GM19324 (cell line): ENCODE measurements around the gene SCP2.

Experiments used
- ATAC-seq: cut with Tn5 transposase; IDR thresholded peaks from one replicate; pipeline ENCODE4 v1.9.1; 2021; ENCODE audit warnings: mild to moderate bottlenecking, moderate library complexity; ENCODE audit not compliant: unreplicated experiment, low FRiP score

The SCP2 gene

GRCh38 chr1:53076721-53077598 is 149.9 kb downstream of the SCP2 start:
- ATAC-seq, result no peak

- no peak for ATAC-seq
Observed at GRCh38 chr1:53077599-53077965, 150.5 kb downstream of the SCP2 start.

GRCh38 chr1:53078333-53079101 is 151.4 kb downstream of the SCP2 start:
- ATAC-seq, result no peak

- ATAC-seq, result no peak
Observed at GRCh38 chr1:53079251-53079650, 152.2 kb downstream of the SCP2 start.

GRCh38 chr1:53080041-53080440 is 153.0 kb downstream of the SCP2 start:
- no peak for ATAC-seq

GRCh38 chr1:53080769-53081168 is 153.7 kb downstream of the SCP2 start:
- ATAC-seq, result no peak

GRCh38 chr1:53081384-53082066 is 154.4 kb downstream of the SCP2 start:
- ATAC-seq, result no peak

- no peak for ATAC-seq
Observed at GRCh38 chr1:53082826-53083455, 155.9 kb downstream of the SCP2 start.

- ATAC-seq, result no peak
Observed at GRCh38 chr1:53083636-53084588, 156.8 kb downstream of the SCP2 start.

- no peak for ATAC-seq
Observed at GRCh38 chr1:53084589-53084971, 157.5 kb downstream of the SCP2 start.

- no peak for ATAC-seq
Observed at GRCh38 chr1:53085405-53085804, 158.3 kb downstream of the SCP2 start.

GRCh38 chr1:53086491-53087070 is 159.5 kb downstream of the SCP2 start:
- no peak for ATAC-seq

GRCh38 chr1:53087332-53088285 is 160.5 kb downstream of the SCP2 start:
- no peak for ATAC-seq

GRCh38 chr1:53088616-53089300 is 161.7 kb downstream of the SCP2 start:
- no peak for ATAC-seq

- ATAC-seq, result no peak
Observed at GRCh38 chr1:53089478-53090226, 162.6 kb downstream of the SCP2 start.

GRCh38 chr1:53090227-53091147 is 163.4 kb downstream of the SCP2 start:
- no peak for ATAC-seq
